ENCODE measurements around the gene WFDC10A. TPM values are rescaled to one million over a fixed set of nuclear protein-coding genes. Genes with fewer than 3 reads are reported as not detected.
"Not testable (repeated sequence)": the region's sequence is repeated elsewhere in the genome, so short reads cannot be mapped to it uniquely, and the experiment has no call there.

The WFDC10A gene
- total and polyA plus RNA-seq, 4 experiments from 2014 or later, result not detected

GRCh38 chr20:45646875-45647274 is 17.3 kb downstream of the WFDC10A start:
- H3K27me3 ChIP-seq (ENCODE audit: insufficient read depth, low read length), result no peaks in the 10 kb centered on the region
- no peaks in the 10 kb centered on the region for H3K9me3 ChIP-seq (ENCODE audit: control insufficient read depth in 1 of 2, low read length in 2 of 2)
- Mint-ChIP-seq H3K9me3 (peaks cover 0 to 10% (median 0%) of the 10 kb centered on the region in 8 donors), H3K4me1 (no peaks in the 10 kb centered on the region), H3K27ac (no peak overlapping the region), H3K36me3 (no peaks in the 10 kb centered on the region), H3K27me3 (peaks cover 1 to 12% of the 10 kb centered on the region in 2 donors), H3K4me3 (no peak overlapping the region)
- no peaks in the 10 kb centered on the region for H3K4me1 ChIP-seq (ENCODE audit: insufficient read depth, low read length)
- no peak overlapping the region for H3K4me3 ChIP-seq (ENCODE audit: low read length in 2 of 2)
- DNase-seq, result no peak
- H3K36me3 ChIP-seq (ENCODE audit: insufficient read depth, low read length), result no peaks in the 10 kb centered on the region
- H3K27ac ChIP-seq (ENCODE audit: low read depth, low read length), result no peak overlapping the region
- intact Hi-C loops (cut with micrococcal nuclease), result no loop called here
- CTCF ChIA-PET (ENCODE audit: partially characterized antibody), result no interaction called here
- POLR2A ChIA-PET (ENCODE audit: partially characterized antibody), result no interaction called here

GRCh38 chr20:45647441-45648050 is 18.0 kb downstream of the WFDC10A start:
- POLR2A ChIA-PET (ENCODE audit: partially characterized antibody), result no interaction called here

GRCh38 chr20:45649312-45649863 is 19.8 kb downstream of the WFDC10A start:
- H3K4me3 ChIP-seq (ENCODE audit: low read length in 2 of 2), result no peak overlapping the region
- H3K36me3 ChIP-seq (ENCODE audit: insufficient read depth, low read length), result no peaks in the 10 kb centered on the region
- no peak overlapping the region for H3K4me3 Mint-ChIP-seq
- H3K27me3 Mint-ChIP-seq, result peaks cover 4 to 18% of the 10 kb centered on the region in 2 donors
- H3K9me3 Mint-ChIP-seq, result peaks cover 0 to 12% (median 0%) of the 10 kb centered on the region in 8 donors
- H3K4me1 ChIP-seq (ENCODE audit: insufficient read depth, low read length), result no peaks in the 10 kb centered on the region
- H3K36me3 Mint-ChIP-seq, result no peaks in the 10 kb centered on the region
- no peak for DNase-seq
- H3K4me1 Mint-ChIP-seq, result no peaks in the 10 kb centered on the region
- no peak overlapping the region for H3K27ac Mint-ChIP-seq
- H3K9me3 ChIP-seq (ENCODE audit: control insufficient read depth in 1 of 2, low read length in 2 of 2), result no peaks in the 10 kb centered on the region
- intact Hi-C loops (cut with micrococcal nuclease), result no loop called here
- H3K27ac ChIP-seq (ENCODE audit: low read depth, low read length), result no peak overlapping the region
- ChIA-PET POLR2A (ENCODE audit: partially characterized antibody) (no interaction called here), CTCF (ENCODE audit: partially characterized antibody) (no interaction called here)
- no peaks in the 10 kb centered on the region for H3K27me3 ChIP-seq (ENCODE audit: insufficient read depth, low read length)

More at GRCh38 chr20:45647441-45648050, 18.0 kb downstream of the WFDC10A start:
- DNase-seq, result no peak
- Histone ChIP-seq H3K4me3 (ENCODE audit: low read length in 2 of 2) (no peak overlapping the region), H3K27ac (ENCODE audit: low read depth, low read length) (no peak overlapping the region), H3K4me1 (ENCODE audit: insufficient read depth, low read length) (no peaks in the 10 kb centered on the region), H3K9me3 (ENCODE audit: control insufficient read depth in 1 of 2, low read length in 2 of 2) (no peaks in the 10 kb centered on the region), H3K36me3 (ENCODE audit: insufficient read depth, low read length) (no peaks in the 10 kb centered on the region), H3K27me3 (ENCODE audit: insufficient read depth, low read length) (no peaks in the 10 kb centered on the region)
- Mint-ChIP-seq H3K9me3 (peaks cover 0 to 11% (median 0%) of the 10 kb centered on the region in 8 donors), H3K4me3 (no peak overlapping the region), H3K27me3 (peaks cover 1 to 13% of the 10 kb centered on the region in 2 donors), H3K27ac (no peak overlapping the region), H3K36me3 (no peaks in the 10 kb centered on the region), H3K4me1 (no peaks in the 10 kb centered on the region)
- intact Hi-C loops (cut with micrococcal nuclease), result no loop called here
- CTCF ChIA-PET (ENCODE audit: partially characterized antibody), result interaction anchor here (1.2 kb wide), 1 partner anchor 18 kb away, joined by 3 read pairs; the partner anchor contains the start of gene WFDC10A

- Mint-ChIP-seq H3K27me3 (peaks cover 3 to 21% of the 10 kb centered on the region in 2 donors), H3K4me3 (peak overlapping the region in 1 of 8 donors; percentile 40), H3K9me3 (peaks cover 0 to 14% (median 0%) of the 10 kb centered on the region in 8 donors)
- POLR2A ChIA-PET (ENCODE audit: partially characterized antibody); H3K4me3 ChIP-seq (ENCODE audit: low read length in 2 of 2); H3K27me3 ChIP-seq (ENCODE audit: insufficient read depth, low read length); H3K4me1 Mint-ChIP-seq; H3K4me1 ChIP-seq (ENCODE audit: insufficient read depth, low read length); CTCF ChIA-PET (ENCODE audit: partially characterized antibody); H3K27ac ChIP-seq (ENCODE audit: low read depth, low read length); H3K9me3 ChIP-seq (ENCODE audit: control insufficient read depth in 1 of 2, low read length in 2 of 2); intact Hi-C loops (cut with micrococcal nuclease); H3K36me3 ChIP-seq (ENCODE audit: insufficient read depth, low read length); H3K36me3 Mint-ChIP-seq; H3K27ac Mint-ChIP-seq: not testable (repeated sequence)
- DNase-seq, result peak in 2 of 5 donors; percentile 3 to 6
Observed at GRCh38 chr20:45651726-45652125, 22.2 kb downstream of the WFDC10A start.

DNA sequence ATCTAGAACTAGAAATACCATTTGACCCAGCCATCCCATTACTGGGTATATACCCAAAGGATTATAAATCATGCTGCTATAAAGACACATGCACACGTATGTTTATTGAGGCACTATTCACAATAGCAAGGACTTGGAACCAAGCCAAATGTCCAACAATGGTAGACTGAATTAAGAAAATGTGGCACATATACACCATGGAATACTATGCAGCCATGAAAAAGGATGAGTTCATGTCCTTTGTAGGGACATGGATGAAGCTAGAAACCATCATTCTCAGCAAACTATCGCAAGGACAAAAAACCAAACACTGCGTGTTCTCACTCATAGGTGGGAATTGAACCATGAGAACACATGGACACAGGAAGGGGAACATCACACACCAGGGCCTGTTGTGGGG is 27.5 kb downstream of the WFDC10A start:
- DNase-seq; CTCF ChIA-PET (ENCODE audit: partially characterized antibody); POLR2A ChIA-PET (ENCODE audit: partially characterized antibody); H3K27ac ChIP-seq (ENCODE audit: low read depth, low read length); H3K4me1 Mint-ChIP-seq; H3K27ac Mint-ChIP-seq; intact Hi-C loops (cut with micrococcal nuclease); H3K36me3 Mint-ChIP-seq; H3K4me3 Mint-ChIP-seq; H3K27me3 Mint-ChIP-seq; H3K4me1 ChIP-seq (ENCODE audit: insufficient read depth, low read length); H3K36me3 ChIP-seq (ENCODE audit: insufficient read depth, low read length); H3K27me3 ChIP-seq (ENCODE audit: insufficient read depth, low read length); H3K9me3 ChIP-seq (ENCODE audit: control insufficient read depth in 1 of 2, low read length in 2 of 2); H3K4me3 ChIP-seq (ENCODE audit: low read length in 2 of 2): not testable (repeated sequence)
- H3K9me3 Mint-ChIP-seq, result peaks cover 0 to 11% (median 4%) of the 10 kb centered on the region in 8 donors

DNA sequence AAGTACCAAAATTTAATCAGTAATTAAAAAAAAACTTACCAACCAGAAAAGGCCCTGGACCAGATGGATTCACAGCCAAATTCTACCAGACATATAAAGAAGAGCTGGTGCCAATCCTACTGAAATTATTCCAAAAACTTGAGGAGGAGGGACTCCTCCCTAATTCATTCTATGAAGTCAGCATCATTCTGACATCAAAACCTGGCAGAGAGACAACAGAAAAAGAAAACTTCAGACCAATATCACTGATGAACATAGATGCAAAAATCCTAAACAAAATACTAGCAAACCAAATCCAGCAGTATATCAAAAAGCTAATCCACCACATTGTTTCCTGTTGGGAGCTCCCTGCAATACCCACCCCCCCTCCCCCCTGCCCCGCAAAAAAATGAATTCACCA is 40.6 kb downstream of the WFDC10A start, which contains the start of gene WFDC11:
WFDC11 (minus strand) TSS at position 101 of the 400 bp plus-strand sequence. CDS start 19,639 bp downstream, outside the sequence.
- Histone ChIP-seq H3K36me3 (ENCODE audit: insufficient read depth, low read length) (no peaks in the 10 kb centered on the region), H3K9me3 (ENCODE audit: control insufficient read depth in 1 of 2, low read length in 2 of 2) (no peaks in the 10 kb centered on the region), H3K27ac (ENCODE audit: low read depth, low read length) (no peak within 1 kb of the TSS), H3K27me3 (ENCODE audit: insufficient read depth, low read length) (no peaks in the 10 kb centered on the region), H3K4me1 (ENCODE audit: insufficient read depth, low read length) (no peaks in the 10 kb centered on the region), H3K4me3 (ENCODE audit: low read length in 2 of 2) (no peak within 1 kb of the TSS)
- ChIA-PET CTCF (ENCODE audit: partially characterized antibody) (no interaction called here), POLR2A (ENCODE audit: partially characterized antibody) (no interaction called here)
- Mint-ChIP-seq H3K4me3 (no peak within 1 kb of the TSS), H3K27me3 (peaks cover 14 to 23% of the 10 kb centered on the region in 2 donors), H3K27ac (no peak within 1 kb of the TSS), H3K36me3 (no peaks in the 10 kb centered on the region), H3K4me1 (no peaks in the 10 kb centered on the region), H3K9me3 (peaks cover 0 to 4% (median under 1%) of the 10 kb centered on the region in 8 donors)
- intact Hi-C loops (cut with micrococcal nuclease), result no loop called here
- no peak for DNase-seq

- ChIA-PET CTCF (ENCODE audit: partially characterized antibody) (no interaction called here), POLR2A (ENCODE audit: partially characterized antibody) (no interaction called here)
- no peaks in the 10 kb centered on the region for H3K4me1 ChIP-seq (ENCODE audit: insufficient read depth, low read length)
- peaks cover 0 to 21% (median 11%) of the 10 kb centered on the region in 8 donors for H3K9me3 Mint-ChIP-seq
- no peak overlapping the region for H3K4me3 Mint-ChIP-seq
- no peak overlapping the region for H3K27ac Mint-ChIP-seq
- no peaks in the 10 kb centered on the region for H3K27me3 ChIP-seq (ENCODE audit: insufficient read depth, low read length)
- peaks cover 0 to 2% of the 10 kb centered on the region in 2 donors for H3K36me3 Mint-ChIP-seq
- H3K27ac ChIP-seq (ENCODE audit: low read depth, low read length), result no peak overlapping the region
- no peaks in the 10 kb centered on the region for H3K4me1 Mint-ChIP-seq
- peaks cover 16% of the 10 kb centered on the region in 2 donors for H3K27me3 Mint-ChIP-seq
- DNase-seq, result no peak
- intact Hi-C loops (cut with micrococcal nuclease), result no loop called here
- H3K9me3 ChIP-seq (ENCODE audit: control insufficient read depth in 1 of 2, low read length in 2 of 2), result no peaks in the 10 kb centered on the region
- no peak overlapping the region for H3K4me3 ChIP-seq (ENCODE audit: low read length in 2 of 2)
- H3K36me3 ChIP-seq (ENCODE audit: insufficient read depth, low read length), result no peaks in the 10 kb centered on the region
Observed at GRCh38 chr20:45672765-45673164, 43.2 kb downstream of the WFDC10A start.

Data from CD4-positive, alpha-beta memory T cell (primary cell).